Muscle layer of duodenum (tissue), 2 donors: ENCODE measurements around the gene RETREG3.

ENCODE experiments used
- H3K27ac ChIP-seq: one replicate; pipeline ENCODE4 v1.7.0; 2013; ENCODE audit warnings: mild to moderate bottlenecking, low read length
- H3K27me3 ChIP-seq: one replicate; pipeline ENCODE4 v1.7.0; 2013; ENCODE audit warnings: low read depth, mild to moderate bottlenecking, control low read depth, low read length
- H3K36me3 ChIP-seq, 2 donors: one replicate each; pipeline ENCODE4 v1.7.0; 2013; ENCODE audit warnings: low read length in 2 of 2, control low read depth in 1 of 2, mild to moderate bottlenecking in 1 of 2; ENCODE audit not compliant: insufficient read depth in 2 of 2, control insufficient read depth in 1 of 2
- H3K4me1 ChIP-seq, 2 donors: one replicate each; pipeline ENCODE4 v1.7.0; 2013; ENCODE audit warnings: low read length in 2 of 2, mild to moderate bottlenecking in 2 of 2, control low read depth in 1 of 2, moderate library complexity in 1 of 2; ENCODE audit not compliant: insufficient read depth in 2 of 2, control insufficient read depth in 1 of 2
- H3K4me3 ChIP-seq, 2 donors: one replicate each; pipeline ENCODE4 v1.7.0; 2013; ENCODE audit warnings: low read length in 2 of 2, low read depth in 1 of 2, mild to moderate bottlenecking in 1 of 2
- H3K9me3 ChIP-seq, 2 donors: one replicate each; pipeline ENCODE4 v1.7.0; 2013; ENCODE audit warnings: low read length in 2 of 2, control low read depth in 1 of 2, mild to moderate bottlenecking in 1 of 2; ENCODE audit not compliant: control insufficient read depth in 1 of 2
- donor health status: healthy.

Gene RETREG3

GRCh38 chr17:42609182-42609813 is at the start of gene RETREG3, which contains the start of gene TUBG1:
TSS of gene RETREG3 (minus strand) at chr17:42609374. CDS start at chr17:42609324, 50 bp downstream.
TSS of gene TUBG1 (plus strand) at chr17:42609683. CDS start at chr17:42609738, 55 bp downstream.
- Histone ChIP-seq H3K4me1 (peaks cover 0 to 28% of the 10 kb centered on the region in 2 donors), H3K4me3 (peak within 1 kb of the TSS; percentile 78 to 99), H3K9me3 (no peaks in the 10 kb centered on the region), H3K36me3 (peaks cover 12 to 26% of the 10 kb centered on the region in 2 donors), H3K27ac (peak within 1 kb of the TSS; percentile 68), H3K27me3 (no peaks in the 10 kb centered on the region)

- Histone ChIP-seq H3K4me1 (peaks cover 0 to 12% of the 10 kb centered on the region in 2 donors), H3K9me3 (no peaks in the 10 kb centered on the region), H3K27ac (no peak overlapping the region), H3K36me3 (peaks cover 0 to 4% of the 10 kb centered on the region in 2 donors), H3K4me3 (no peak overlapping the region), H3K27me3 (no peaks in the 10 kb centered on the region)
Observed at GRCh38 chr17:42657824-42658588, 48.8 kb upstream of the RETREG3 start.

- no peaks in the 10 kb centered on the region for H3K36me3 ChIP-seq
- H3K27ac ChIP-seq = no peak overlapping the region
- no peak overlapping the region for H3K4me3 ChIP-seq
Observed at GRCh38 chr17:42655528-42655927, 46.4 kb upstream of the RETREG3 start.

GRCh38 chr17:42653179-42654124 is 44.3 kb upstream of the RETREG3 start:
- Histone ChIP-seq H3K4me1 (no peaks in the 10 kb centered on the region), H3K9me3 (no peaks in the 10 kb centered on the region), H3K4me3 (peak overlapping the region; percentile 54 to 58), H3K27me3 (no peaks in the 10 kb centered on the region), H3K36me3 (no peaks in the 10 kb centered on the region), H3K27ac (peak overlapping the region; percentile 77)

More at GRCh38 chr17:42655528-42655927, 46.4 kb upstream of the RETREG3 start:
- Histone ChIP-seq H3K27me3 (no peaks in the 10 kb centered on the region), H3K4me1 (peaks cover 0 to 10% of the 10 kb centered on the region in 2 donors), H3K9me3 (no peaks in the 10 kb centered on the region)

GRCh38 chr17:42651392-42651791 is 42.2 kb upstream of the RETREG3 start:
- Histone ChIP-seq H3K27ac (no peak overlapping the region), H3K27me3 (no peaks in the 10 kb centered on the region), H3K4me3 (no peak overlapping the region), H3K4me1 (no peaks in the 10 kb centered on the region), H3K36me3 (no peaks in the 10 kb centered on the region), H3K9me3 (no peaks in the 10 kb centered on the region)

GRCh38 chr17:42647778-42648177 is 38.6 kb upstream of the RETREG3 start:
- H3K27me3 ChIP-seq = no peaks in the 10 kb centered on the region
- no peaks in the 10 kb centered on the region for H3K9me3 ChIP-seq
- H3K4me3 ChIP-seq = no peak overlapping the region
- no peak overlapping the region for H3K27ac ChIP-seq
- no peaks in the 10 kb centered on the region for H3K4me1 ChIP-seq
- H3K36me3 ChIP-seq = no peaks in the 10 kb centered on the region

- H3K27me3 ChIP-seq = no peaks in the 10 kb centered on the region
- H3K4me1 ChIP-seq = no peaks in the 10 kb centered on the region
- no peak overlapping the region for H3K4me3 ChIP-seq
- no peak overlapping the region for H3K27ac ChIP-seq
- H3K9me3 ChIP-seq = no peaks in the 10 kb centered on the region
- no peaks in the 10 kb centered on the region for H3K36me3 ChIP-seq
Observed at GRCh38 chr17:42642336-42642735, 33.2 kb upstream of the RETREG3 start.

GRCh38 chr17:42640121-42640520 is 30.9 kb upstream of the RETREG3 start:
- Histone ChIP-seq H3K9me3 (no peaks in the 10 kb centered on the region), H3K27ac (no peak overlapping the region), H3K4me1 (no peaks in the 10 kb centered on the region), H3K36me3 (no peaks in the 10 kb centered on the region), H3K4me3 (no peak overlapping the region), H3K27me3 (no peaks in the 10 kb centered on the region)

GRCh38 chr17:42639525-42640113 is 30.4 kb upstream of the RETREG3 start:
- no peaks in the 10 kb centered on the region for H3K9me3 ChIP-seq
- H3K36me3 ChIP-seq = no peaks in the 10 kb centered on the region
- no peaks in the 10 kb centered on the region for H3K27me3 ChIP-seq

GRCh38 chr17:42632949-42633444 is 23.8 kb upstream of the RETREG3 start:
- H3K36me3 ChIP-seq = no peaks in the 10 kb centered on the region
- H3K9me3 ChIP-seq = no peaks in the 10 kb centered on the region
- no peak overlapping the region for H3K27ac ChIP-seq
- no peaks in the 10 kb centered on the region for H3K4me1 ChIP-seq
- H3K27me3 ChIP-seq = no peaks in the 10 kb centered on the region
- no peak overlapping the region for H3K4me3 ChIP-seq

More at GRCh38 chr17:42639525-42640113, 30.4 kb upstream of the RETREG3 start:
- Histone ChIP-seq H3K27ac (no peak overlapping the region), H3K4me1 (no peaks in the 10 kb centered on the region), H3K4me3 (no peak overlapping the region)
